Aorta (tissue), 5 donors: ENCODE measurements around the gene DDX24. TPM values are rescaled to one million over a fixed set of nuclear protein-coding genes. Genes with fewer than 3 reads are reported as not detected.

Experiments
- ATAC-seq: fragments of 200-7000 bp; cut with Tn5 transposase; one replicate; pipeline ENCODE4 v1.9.1; 2022; ENCODE audit warnings: moderate library complexity; ENCODE audit not compliant: low FRiP score
- DNase-seq, 2 donors: peaks; one replicate each; pipeline ENCODE4 v3.0.0-alpha.2; 2020
- H3K27ac ChIP-seq, 2 donors: one replicate each; pipeline ENCODE4 v1.5.1; 2013; ENCODE audit warnings: low read length in 2 of 2, mild to moderate bottlenecking in 2 of 2, moderate library complexity in 2 of 2, control low read depth in 1 of 2, inconsistent platforms in 1 of 2, low read depth in 1 of 2
- H3K27me3 ChIP-seq, 2 donors: one replicate each; pipeline ENCODE4 v1.6.1; 2013; ENCODE audit warnings: control low read depth in 1 of 2, low read length in 1 of 2, mild to moderate bottlenecking in 1 of 2, moderate library complexity in 1 of 2; ENCODE audit not compliant: insufficient read depth in 2 of 2, control insufficient read depth in 1 of 2
- H3K36me3 ChIP-seq, 2 donors: one replicate each; pipeline ENCODE4 v1.6.1; 2013; ENCODE audit warnings: control low read depth in 1 of 2, low read length in 1 of 2, mild to moderate bottlenecking in 1 of 2; ENCODE audit not compliant: insufficient read depth in 2 of 2, control insufficient read depth in 1 of 2
- H3K4me1 ChIP-seq, 2 donors: one replicate each; pipeline ENCODE4 v1.6.1; 2013; ENCODE audit warnings: low read length in 2 of 2, control low read depth in 1 of 2, mild to moderate bottlenecking in 1 of 2, moderate library complexity in 1 of 2; ENCODE audit not compliant: insufficient read depth in 2 of 2, control insufficient read depth in 1 of 2
- H3K4me3 ChIP-seq, 2 donors: one replicate each; pipeline ENCODE4 v1.5.1; 2013; ENCODE audit warnings: low read length in 2 of 2, control low read depth in 1 of 2, mild to moderate bottlenecking in 1 of 2
- H3K9me3 ChIP-seq: one replicate; pipeline ENCODE4 v1.6.1; 2013; ENCODE audit warnings: mild to moderate bottlenecking, low read length; ENCODE audit not compliant: control insufficient read depth
- WGBS, 2 donors: extraction: QIAGEN DNeasy Blood & Tissue Kit; methylation state at CpG; one replicate each; pipeline ENCODE4 v1.1.7; 2013; 5-methylcytosine and 5-hydroxymethylcytosine counted together
- intact Hi-C, 2 donors: fragments of 100-400 bp; cut with DNase I; formaldehyde crosslinking; loops; one replicate each; pipeline versions ENCODE4 v1.14.2 to v1.15.0; 2022
- polyA plus RNA-seq, 2 donors: library from polyadenylated mRNA; stranded (reverse); fragments of 200-250 nt; gene quantifications; one replicate each; pipeline ENCODE4 v1.2.3, GENCODE V29; 2013
- total RNA-seq, 2 donors: library from RNA; stranded (reverse); fragmentation: NEBNext Ultra II Directional; extraction: Animal tissue kit (Norgen Biotek cat#: 25700); gene quantifications; one replicate each; pipeline ENCODE4 v1.2.1, GENCODE V29; 2021
- donor health status: healthy with polysubstance abuse.
- donor health status: Bipolar disorder and iron deficiency.
- donor health status: DM: no; HTN: no; CAD: no.
- donor health status: DM: no; HTN: no; CAD: no.
- donor health status: DM: yes; HTN: yes; CAD: no.

The DDX24 gene
- total and polyA plus RNA-seq, 4 donors: 43.7 to 198 (median 174) TPM

- intact Hi-C loops: no loop called here
- Histone ChIP-seq H3K4me1 (no peaks in the 10 kb centered on the region), H3K27ac (no peak overlapping the region), H3K4me3 (no peak overlapping the region), H3K36me3 (no peaks in the 10 kb centered on the region), H3K9me3 (no peaks in the 10 kb centered on the region), H3K27me3 (no peaks in the 10 kb centered on the region)
- ATAC-seq (no peak), DNase-seq (no peak)
- 87 to 90% methylated on average over 6 of the region's 6 CpGs for WGBS, 2 donors
Observed at GRCh38 chr14:94112513-94113063, 31.6 kb upstream of the DDX24 start.

DNA sequence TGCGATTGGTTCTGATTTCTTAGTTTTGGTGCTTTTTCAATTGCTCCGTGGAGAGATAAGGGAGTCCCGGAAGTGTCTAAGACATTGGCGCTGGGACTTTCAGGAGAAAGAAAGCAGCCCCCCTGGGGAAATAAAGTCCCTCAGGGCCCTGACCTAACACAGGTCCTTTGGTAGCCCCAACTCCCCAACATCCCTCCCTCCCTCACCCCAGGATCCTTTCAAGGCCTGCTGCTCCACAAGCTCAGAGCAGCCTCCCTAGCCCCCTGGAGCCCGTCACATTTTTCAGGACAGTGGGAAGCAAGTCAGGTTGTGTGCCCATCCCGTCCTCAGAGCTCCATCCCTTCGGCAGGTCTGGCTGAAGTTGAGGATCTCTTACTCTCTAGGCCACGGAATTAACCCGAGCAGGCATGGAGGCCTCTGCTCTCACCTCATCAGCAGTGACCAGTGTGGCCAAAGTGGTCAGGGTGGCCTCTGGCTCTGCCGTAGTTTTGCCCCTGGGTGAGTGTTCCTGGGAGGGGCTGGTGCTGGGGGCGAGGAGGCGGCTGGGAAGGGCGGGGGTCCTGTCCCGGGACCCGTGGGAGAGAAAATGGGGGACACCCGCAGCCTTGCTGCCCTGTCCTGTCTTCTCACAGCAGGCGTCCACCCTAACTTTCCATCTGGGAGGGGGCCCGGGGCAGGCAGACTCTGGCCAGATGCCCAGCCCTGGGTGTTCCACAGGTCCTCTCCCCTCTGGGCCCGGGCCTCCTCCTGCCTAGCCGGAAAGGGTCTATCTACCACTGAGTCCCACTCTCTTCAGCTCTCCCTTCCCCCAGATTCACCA, 30.5 kb upstream of the DDX24 start:
- no peak overlapping the region for H3K4me3 ChIP-seq
- WGBS, 2 donors: 89 to 91% methylated on average over 18 to 20 of the region's 20 CpGs
- no peaks in the 10 kb centered on the region for H3K4me1 ChIP-seq
- H3K27me3 ChIP-seq: no peaks in the 10 kb centered on the region
- H3K9me3 ChIP-seq: no peaks in the 10 kb centered on the region
- no peak overlapping the region for H3K27ac ChIP-seq
- ATAC-seq: no peak
- H3K36me3 ChIP-seq: no peaks in the 10 kb centered on the region
- no peak for DNase-seq
- intact Hi-C loops: no loop called here

GRCh38 chr14:94110552-94111181, 29.7 kb upstream of the DDX24 start, which contains the start of gene IFI27:
Gene IFI27 (plus strand): TSS chr14:94110736.
- H3K36me3 ChIP-seq: no peaks in the 10 kb centered on the region
- 77 to 79% methylated on average over 14 of the region's 14 CpGs for WGBS, 2 donors
- no peaks in the 10 kb centered on the region for H3K9me3 ChIP-seq
- no peaks in the 10 kb centered on the region for H3K4me1 ChIP-seq
- H3K27ac ChIP-seq: no peak within 1 kb of the TSS
- H3K27me3 ChIP-seq: no peaks in the 10 kb centered on the region
- ATAC-seq: peak; percentile 75
- DNase-seq: no peak
- intact Hi-C loops: no loop called here
- H3K4me3 ChIP-seq: no peak within 1 kb of the TSS

DNA sequence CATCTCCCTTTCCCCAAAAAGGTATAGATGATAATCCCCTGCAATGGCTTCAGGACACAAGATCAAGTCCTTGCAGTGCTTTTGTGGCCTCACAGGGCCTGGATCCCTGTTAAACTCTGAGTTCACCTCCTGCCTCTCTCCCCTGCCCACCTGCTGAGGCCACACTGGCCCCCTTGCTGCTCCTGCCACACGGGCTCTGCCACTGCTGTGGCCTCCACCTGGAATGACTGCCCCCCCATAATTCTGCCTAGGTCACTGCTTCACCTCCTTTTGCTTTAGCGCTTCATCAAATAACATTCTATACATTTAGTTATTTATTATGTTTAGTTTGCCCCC, 28.9 kb upstream of the DDX24 start:
- Histone ChIP-seq H3K36me3 (no peaks in the 10 kb centered on the region), H3K4me3 (no peak overlapping the region), H3K4me1 (no peaks in the 10 kb centered on the region), H3K27me3 (no peaks in the 10 kb centered on the region), H3K27ac (no peak overlapping the region), H3K9me3 (no peaks in the 10 kb centered on the region)
- intact Hi-C loops: no loop called here
- WGBS, 2 donors: 95 to 98% methylated on average over 2 of the region's 2 CpGs
- no peak for DNase-seq
- no peak for ATAC-seq

- Histone ChIP-seq H3K4me1 (no peaks in the 10 kb centered on the region), H3K27me3 (no peaks in the 10 kb centered on the region), H3K27ac (no peak overlapping the region), H3K9me3 (no peaks in the 10 kb centered on the region), H3K36me3 (no peaks in the 10 kb centered on the region), H3K4me3 (no peak overlapping the region)
- intact Hi-C loops: no loop called here
- DNase-seq: no peak
- WGBS, 2 donors: 90 to 95% methylated on average over 10 of the region's 10 CpGs
- ATAC-seq: no peak
Observed at GRCh38 chr14:94104731-94105130, 23.7 kb upstream of the DDX24 start.

DNA sequence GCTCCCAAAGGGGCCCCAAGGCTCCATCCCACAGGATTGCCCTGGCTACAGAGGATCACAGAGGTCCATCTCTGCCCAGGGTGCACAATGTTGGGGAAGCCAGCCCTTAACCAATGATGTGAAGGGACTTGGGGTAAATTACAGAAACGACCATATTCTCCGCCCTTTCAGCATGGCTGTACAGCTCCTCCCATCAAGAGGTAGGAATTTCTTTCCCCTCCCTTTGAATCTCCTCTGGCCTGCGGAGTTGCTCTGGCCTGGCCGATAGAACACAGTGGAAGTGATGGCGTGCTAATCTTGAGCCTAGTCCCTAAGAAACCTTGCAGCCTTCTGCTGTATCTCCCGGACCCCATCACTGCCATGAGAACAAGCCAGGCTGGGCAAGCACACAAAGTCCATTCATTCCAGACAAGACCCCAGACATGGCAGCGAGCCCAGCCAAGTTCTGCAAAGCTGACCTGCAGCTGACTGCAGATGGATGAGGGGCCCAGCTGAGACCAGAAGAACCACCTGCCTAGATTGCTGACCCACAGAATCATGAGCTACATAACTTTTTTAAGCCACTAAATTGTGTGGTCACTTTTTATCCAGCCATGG, 22.6 kb upstream of the DDX24 start:
- DNase-seq: no peak
- no peaks in the 10 kb centered on the region for H3K9me3 ChIP-seq
- H3K27me3 ChIP-seq: no peaks in the 10 kb centered on the region
- WGBS, 2 donors: 38 to 42% methylated on average over 7 of the region's 7 CpGs
- H3K27ac ChIP-seq: no peak overlapping the region
- H3K4me1 ChIP-seq: no peaks in the 10 kb centered on the region
- H3K4me3 ChIP-seq: no peak overlapping the region
- no peak for ATAC-seq
- intact Hi-C loops: no loop called here
- H3K36me3 ChIP-seq: no peaks in the 10 kb centered on the region

- intact Hi-C loops: no loop called here
- WGBS, 2 donors: 88 to 89% methylated on average over 8 of the region's 8 CpGs
- H3K27ac ChIP-seq: no peak overlapping the region
- H3K27me3 ChIP-seq: no peaks in the 10 kb centered on the region
- no peak for DNase-seq
- peak; percentile 31 for ATAC-seq
- no peaks in the 10 kb centered on the region for H3K4me1 ChIP-seq
- H3K36me3 ChIP-seq: no peaks in the 10 kb centered on the region
- H3K9me3 ChIP-seq: no peaks in the 10 kb centered on the region
- H3K4me3 ChIP-seq: no peak overlapping the region
Observed at GRCh38 chr14:94102768-94103482, 21.9 kb upstream of the DDX24 start.

GRCh38 chr14:94101748-94102147, 20.7 kb upstream of the DDX24 start:
- Histone ChIP-seq H3K9me3 (no peaks in the 10 kb centered on the region), H3K4me1 (no peaks in the 10 kb centered on the region), H3K27ac (no peak overlapping the region), H3K36me3 (no peaks in the 10 kb centered on the region), H3K27me3 (no peaks in the 10 kb centered on the region), H3K4me3 (no peak overlapping the region)
- DNase-seq (no peak), ATAC-seq (peak; percentile 55)
- intact Hi-C loops: no loop called here
- 90 to 93% methylated on average over 10 of the region's 10 CpGs for WGBS, 2 donors
